Measurements from ENCODE around the gene SLC49A3. TPM values are rescaled to one million over a fixed set of nuclear protein-coding genes. Genes with fewer than 3 reads are reported as not detected.

SLC49A3 gene
- total RNA-seq, 2 donors from 2014 or later, result 10.0 to 12.0 TPM

GRCh38 chr4:632926-633325, 56.0 kb downstream of the SLC49A3 start:
- Histone ChIP-seq H3K4me1 (no peaks in the 10 kb centered on the region), H3K4me3 (no peak overlapping the region), H3K36me3 (no peaks in the 10 kb centered on the region), H3K9me3 (no peaks in the 10 kb centered on the region), H3K27me3 (no peaks in the 10 kb centered on the region), H3K27ac (no peak overlapping the region)
- no peak for TF ChIP-seq CTCF (IDR thresholded peaks at IDR 0.05)
- no peak for DNase-seq (ENCODE audit: low spot score)

- no peaks in the 10 kb centered on the region for H3K9me3 ChIP-seq
- no peak for DNase-seq (ENCODE audit: low spot score)
- no peak overlapping the region for H3K4me3 ChIP-seq
- no peaks in the 10 kb centered on the region for H3K36me3 ChIP-seq
- no peaks in the 10 kb centered on the region for H3K27me3 ChIP-seq
- no peak for TF ChIP-seq CTCF (IDR thresholded peaks at IDR 0.05)
- no peaks in the 10 kb centered on the region for H3K4me1 ChIP-seq
- no peak overlapping the region for H3K27ac ChIP-seq
Measured at GRCh38 chr4:632196-632790, 56.7 kb downstream of the SLC49A3 start.

Other genes with a start within 250 kb of the SLC49A3 start
- 1 to 10 TPM; 7.3 to 8.2 TPM for gene ZNF721, start 190.0 kb downstream of the SLC49A3 start, total RNA-seq
- gene PIGG, start 189.9 kb downstream of the SLC49A3 start, total RNA-seq, result 10 to 100 TPM; 14.8 to 25.3 TPM
- not detected for gene TMEM271, start 112.9 kb downstream of the SLC49A3 start, total RNA-seq
- 1 to 10 TPM; 2.3 to 4.6 TPM for gene PDE6B, start 63.6 kb downstream of the SLC49A3 start, total RNA-seq
- gene ATP5ME, start 14.9 kb downstream of the SLC49A3 start, total RNA-seq, result 100 to 1,000 TPM in 1 of 2 donors, 10 to 100 TPM in 1; 85.1 to 265 TPM
- 1 to 10 TPM; 3.2 to 3.6 TPM for gene MYL5, start 14.6 kb downstream of the SLC49A3 start, total RNA-seq
- 10 to 100 TPM; 17.9 to 22.6 TPM for gene PCGF3, start 16.7 kb upstream of the SLC49A3 start, total RNA-seq
- 1 to 10 TPM in 1 of 2 donors, under 1 TPM in 1; 0.98 to 2.3 TPM for gene CPLX1, start 137.0 kb upstream of the SLC49A3 start, total RNA-seq
- 10 to 100 TPM; 27.8 to 52.2 TPM for gene GAK, start 243.2 kb upstream of the SLC49A3 start, total RNA-seq
- 10 to 100 TPM; 20.2 to 24.0 TPM for gene TMEM175, start 243.3 kb upstream of the SLC49A3 start, total RNA-seq

Data from right atrium auricular region (tissue), 2 donors.